ENCODE data around the gene DSEL. TPM values are rescaled to one million over a fixed set of nuclear protein-coding genes. Genes with fewer than 3 reads are reported as not detected.

DSEL gene
- polyA plus RNA-seq, 3 donors from 2014 or later, result 0.07 to 0.11 TPM; not detected in 1

DNA sequence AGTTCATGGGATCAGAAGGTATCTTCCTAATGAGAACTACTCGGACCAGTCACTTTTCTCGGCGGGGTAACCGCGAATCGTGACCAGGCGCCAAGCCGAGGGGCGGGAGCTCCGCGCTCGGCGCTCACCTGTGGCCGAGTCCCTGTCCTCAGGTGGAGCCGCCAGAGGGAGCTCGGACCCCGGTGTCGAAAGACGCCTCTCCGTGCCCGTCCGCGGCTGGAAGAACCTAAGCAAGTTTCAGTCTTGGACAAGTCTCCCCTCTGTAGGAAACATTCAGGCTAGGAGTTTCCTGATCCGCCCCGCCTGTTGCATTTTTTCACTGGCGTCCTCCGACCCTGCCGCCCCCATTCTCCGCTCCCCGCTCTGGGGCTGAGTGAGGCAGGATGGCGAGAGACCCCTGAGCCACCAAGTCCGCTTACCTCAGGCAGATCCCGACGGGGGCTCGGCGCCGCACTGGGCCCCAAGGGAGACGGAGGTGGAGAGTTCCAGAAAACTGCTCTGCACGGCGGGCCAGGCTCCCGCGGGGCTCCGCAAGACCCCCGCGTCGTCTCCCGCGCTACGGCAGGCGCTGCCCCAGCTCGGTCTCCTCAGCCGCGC is 480 bp downstream of the DSEL start:
- H3K9me3 Mint-ChIP-seq, result peaks cover 0 to 1% (median 0%) of the 10 kb centered on the region in 6 donors
- peaks cover 5 to 11% (median 6%) of the 10 kb centered on the region in 3 donors for H3K27me3 Mint-ChIP-seq (ENCODE audit: low read depth in 3 of 3)
- H3K4me3 Mint-ChIP-seq, result peak overlapping the region; percentile 81 to 93 (median 88)
- peak overlapping the region in 5 of 6 donors; percentile 3 to 82 (median 59) for H3K27ac Mint-ChIP-seq
- peaks cover 25 to 37% of the 10 kb centered on the region in 2 donors for H3K4me1 Mint-ChIP-seq
- H3K36me3 Mint-ChIP-seq, result no peaks in the 10 kb centered on the region
- peak in 2 of 3 donors; percentile 32 to 42 for DNase-seq

- Mint-ChIP-seq H3K36me3 (no peaks in the 10 kb centered on the region), H3K4me3 (peak overlapping the region; percentile 81 to 93 (median 88)), H3K27ac (peak overlapping the region in 4 of 6 donors; percentile 3 to 56 (median 34)), H3K9me3 (peaks cover 0 to 1% (median 0%) of the 10 kb centered on the region in 6 donors), H3K27me3 (ENCODE audit: low read depth in 3 of 3) (peaks cover 6 to 11% (median 6%) of the 10 kb centered on the region in 3 donors), H3K4me1 (peaks cover 25 to 37% of the 10 kb centered on the region in 2 donors)
- DNase-seq, result no peak
These were observed 1.5 kb downstream of the DSEL start for GRCh38 chr18:67514901-67515540.

DNA sequence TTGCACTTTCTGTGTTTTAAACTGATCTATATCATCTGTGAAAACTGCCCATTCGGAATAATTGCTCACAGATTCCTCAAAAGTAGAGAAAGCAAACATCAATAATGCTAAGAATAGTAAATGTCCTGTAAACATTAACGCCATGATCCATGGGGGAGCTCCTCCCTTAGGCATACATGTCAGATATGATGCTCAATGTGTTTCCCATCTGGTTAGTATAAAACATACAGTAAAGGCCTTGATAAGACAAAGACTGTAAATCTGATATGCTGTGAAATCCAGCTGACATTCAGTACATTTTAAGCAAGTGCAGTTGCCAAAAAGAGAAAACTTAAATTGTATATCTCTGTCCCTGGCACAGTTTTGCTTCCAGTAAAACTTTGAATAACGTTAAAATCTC is 2.1 kb downstream of the DSEL start:
- H3K27ac Mint-ChIP-seq, result no peak overlapping the region

GRCh38 chr18:67513280-67513679 is 3.2 kb downstream of the DSEL start:
- Mint-ChIP-seq H3K4me1 (peaks cover 24 to 33% of the 10 kb centered on the region in 2 donors), H3K36me3 (no peaks in the 10 kb centered on the region), H3K27me3 (ENCODE audit: low read depth in 3 of 3) (peaks cover 3 to 11% (median 6%) of the 10 kb centered on the region in 3 donors), H3K9me3 (peaks cover 0 to 1% (median 0%) of the 10 kb centered on the region in 6 donors), H3K27ac (no peak overlapping the region), H3K4me3 (no peak overlapping the region)
- DNase-seq, result no peak

More for the DNA sequence above, 2.1 kb downstream of the DSEL start:
- Mint-ChIP-seq H3K36me3 (no peaks in the 10 kb centered on the region), H3K4me1 (peaks cover 25 to 37% of the 10 kb centered on the region in 2 donors), H3K9me3 (peaks cover 0 to 1% (median 0%) of the 10 kb centered on the region in 6 donors), H3K27me3 (ENCODE audit: low read depth in 3 of 3) (peaks cover 4 to 11% (median 6%) of the 10 kb centered on the region in 3 donors), H3K4me3 (peak overlapping the region in 1 of 5 donors; percentile 29)
- DNase-seq, result no peak

- Mint-ChIP-seq H3K36me3 (no peaks in the 10 kb centered on the region), H3K27me3 (ENCODE audit: low read depth in 3 of 3) (peaks cover 3 to 7% (median 4%) of the 10 kb centered on the region in 3 donors), H3K4me3 (no peak overlapping the region), H3K4me1 (peaks cover 11 to 19% of the 10 kb centered on the region in 2 donors), H3K27ac (no peak overlapping the region), H3K9me3 (no peaks in the 10 kb centered on the region)
- DNase-seq, result no peak
These were observed 4.7 kb downstream of the DSEL start for GRCh38 chr18:67511840-67512239.

GRCh38 chr18:67510831-67511230 is 5.7 kb downstream of the DSEL start:
- no peaks in the 10 kb centered on the region for H3K9me3 Mint-ChIP-seq
- no peak overlapping the region for H3K4me3 Mint-ChIP-seq
- no peak for DNase-seq
- peaks cover 8 to 13% of the 10 kb centered on the region in 2 donors for H3K4me1 Mint-ChIP-seq
- no peak overlapping the region for H3K27ac Mint-ChIP-seq
- no peaks in the 10 kb centered on the region for H3K36me3 Mint-ChIP-seq
- peaks cover 2 to 4% (median 3%) of the 10 kb centered on the region in 3 donors for H3K27me3 Mint-ChIP-seq (ENCODE audit: low read depth in 3 of 3)

- Mint-ChIP-seq H3K9me3 (peaks cover 0 to 2% (median 0%) of the 10 kb centered on the region in 6 donors), H3K4me3 (no peak overlapping the region), H3K27me3 (ENCODE audit: low read depth in 3 of 3) (peaks cover 0 to 2% (median 0%) of the 10 kb centered on the region in 3 donors), H3K4me1 (peaks cover 0 to 3% of the 10 kb centered on the region in 2 donors), H3K36me3 (no peaks in the 10 kb centered on the region), H3K27ac (no peak overlapping the region)
- DNase-seq, result no peak
These were observed 6.7 kb downstream of the DSEL start for GRCh38 chr18:67509741-67510391.

- DNase-seq, result no peak
- H3K27ac Mint-ChIP-seq, result no peak overlapping the region
- no peaks in the 10 kb centered on the region for H3K4me1 Mint-ChIP-seq
- no peak overlapping the region for H3K4me3 Mint-ChIP-seq
- peaks cover 0 to 2% (median 0%) of the 10 kb centered on the region in 3 donors for H3K27me3 Mint-ChIP-seq (ENCODE audit: low read depth in 3 of 3)
- peaks cover 0 to 2% (median 0%) of the 10 kb centered on the region in 6 donors for H3K9me3 Mint-ChIP-seq
- H3K36me3 Mint-ChIP-seq, result no peaks in the 10 kb centered on the region
These were observed 8.4 kb downstream of the DSEL start for GRCh38 chr18:67508146-67508545.

GRCh38 chr18:67504739-67505138 is 11.8 kb downstream of the DSEL start:
- DNase-seq, result no peak
- no peaks in the 10 kb centered on the region for H3K4me1 Mint-ChIP-seq
- H3K27me3 Mint-ChIP-seq (ENCODE audit: low read depth in 3 of 3), result peaks cover 0 to 2% (median 0%) of the 10 kb centered on the region in 3 donors
- no peak overlapping the region for H3K27ac Mint-ChIP-seq
- peaks cover 0 to 2% (median 0%) of the 10 kb centered on the region in 6 donors for H3K9me3 Mint-ChIP-seq
- H3K4me3 Mint-ChIP-seq, result no peak overlapping the region
- no peaks in the 10 kb centered on the region for H3K36me3 Mint-ChIP-seq

GRCh38 chr18:67500522-67501205 is 15.9 kb downstream of the DSEL start:
- H3K4me3 Mint-ChIP-seq, result no peak overlapping the region
- no peaks in the 10 kb centered on the region for H3K36me3 Mint-ChIP-seq
- H3K4me1 Mint-ChIP-seq, result no peaks in the 10 kb centered on the region
- no peak for DNase-seq
- H3K27me3 Mint-ChIP-seq (ENCODE audit: low read depth in 3 of 3), result peaks cover 0 to 2% (median 1%) of the 10 kb centered on the region in 3 donors
- H3K27ac Mint-ChIP-seq, result no peak overlapping the region
- H3K9me3 Mint-ChIP-seq, result peaks cover 0 to 2% (median 0%) of the 10 kb centered on the region in 6 donors

GRCh38 chr18:67496469-67496868 is 20.1 kb downstream of the DSEL start:
- Mint-ChIP-seq H3K4me1 (no peaks in the 10 kb centered on the region), H3K9me3 (peaks cover 0 to 1% (median 0%) of the 10 kb centered on the region in 6 donors), H3K36me3 (no peaks in the 10 kb centered on the region), H3K27me3 (ENCODE audit: low read depth in 3 of 3) (peaks cover 0 to 5% (median 4%) of the 10 kb centered on the region in 3 donors), H3K4me3 (no peak overlapping the region), H3K27ac (no peak overlapping the region)
- no peak for DNase-seq

DNA sequence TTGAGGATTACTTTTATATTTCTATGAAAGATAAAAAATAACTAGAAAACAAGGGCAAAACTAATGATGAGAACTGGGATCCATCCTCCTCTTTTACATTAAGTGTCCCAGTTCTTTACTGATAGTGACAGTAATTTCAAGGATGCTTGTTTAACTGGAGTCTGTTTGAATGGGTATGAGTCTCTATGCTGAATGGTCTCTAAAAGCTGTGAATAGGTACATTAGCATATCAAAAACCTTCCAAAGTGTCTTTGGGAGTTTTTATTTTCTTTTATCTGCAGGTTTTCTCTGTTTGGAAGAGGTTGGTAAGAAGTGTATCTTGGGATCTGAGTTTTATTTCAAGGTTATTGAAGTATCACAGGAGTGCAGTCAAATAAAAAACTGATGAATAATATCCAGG is 30.0 kb downstream of the DSEL start:
- H3K27me3 Mint-ChIP-seq (ENCODE audit: low read depth in 3 of 3), result peaks cover 0 to 3% (median 0%) of the 10 kb centered on the region in 3 donors
- H3K27ac Mint-ChIP-seq, result no peak overlapping the region
- DNase-seq, result no peak
- no peaks in the 10 kb centered on the region for H3K36me3 Mint-ChIP-seq
- H3K9me3 Mint-ChIP-seq, result peaks cover 0 to 2% (median 0%) of the 10 kb centered on the region in 6 donors
- no peak overlapping the region for H3K4me3 Mint-ChIP-seq
- no peaks in the 10 kb centered on the region for H3K4me1 Mint-ChIP-seq

DNA sequence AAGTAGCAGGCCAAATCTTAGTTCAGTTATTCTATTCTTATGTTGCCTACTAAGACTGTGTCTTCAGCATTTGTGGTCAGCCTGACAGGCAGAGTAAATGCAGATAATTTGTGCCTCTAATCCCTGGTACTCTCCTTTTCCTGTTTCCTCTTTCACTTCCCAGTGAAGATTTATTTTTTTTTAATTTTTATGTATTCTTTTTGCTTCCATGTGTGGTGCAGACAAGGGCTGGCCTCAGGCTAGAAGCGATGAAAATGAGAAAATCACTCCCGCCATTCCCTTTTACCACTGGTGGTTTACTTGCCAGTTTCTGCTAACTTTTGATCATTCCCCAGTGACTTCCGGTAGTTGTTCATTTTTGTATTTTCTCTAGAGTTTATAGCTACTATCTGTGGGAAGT is 30.9 kb downstream of the DSEL start:
- no peak for DNase-seq
- Mint-ChIP-seq H3K27me3 (ENCODE audit: low read depth in 3 of 3) (peaks cover 0 to 3% (median 0%) of the 10 kb centered on the region in 3 donors), H3K4me3 (no peak overlapping the region), H3K36me3 (no peaks in the 10 kb centered on the region), H3K4me1 (no peaks in the 10 kb centered on the region), H3K27ac (no peak overlapping the region), H3K9me3 (peaks cover 0 to 2% (median 0%) of the 10 kb centered on the region in 6 donors)

Data from immature natural killer cell (primary cell).